Thyroid gland (tissue), 4 donors: ENCODE results near the gene MSL2. TPM values are rescaled to one million over a fixed set of nuclear protein-coding genes. Genes with fewer than 3 reads are reported as not detected.
"Not testable (repeated sequence)": the region's sequence is repeated elsewhere in the genome, so short reads cannot be mapped to it uniquely, and the experiment has no call there.

Source experiments
- DNase-seq, 2 donors: peaks; one replicate each; pipeline ENCODE4 v3.0.0-alpha.2; 2019
- H3K27ac ChIP-seq, 3 donors: fragments of 200-600 bp; sonication (generic); 1 replicate in 2 of 3; 2 replicates in 1 of 3; pipeline ENCODE4 v1.5.1; 2016 to 2019; ENCODE audit warnings: mild to moderate bottlenecking in 1 of 3, moderate library complexity in 1 of 3
- H3K27me3 ChIP-seq: fragments of 200-600 bp; sonication (generic); one replicate; pipeline ENCODE4 v1.5.1; 2019
- H3K36me3 ChIP-seq, 2 donors: fragments of 200-600 bp; sonication (generic); one replicate each; pipeline ENCODE4 v1.5.1; 2016 to 2019
- H3K4me1 ChIP-seq, 2 donors: fragments of 200-600 bp; sonication (generic); one replicate each; pipeline ENCODE4 v1.5.1; 2017 to 2019
- H3K4me3 ChIP-seq, 3 donors: fragments of 200-600 bp; sonication (generic); replicated peaks in 1 of 3; 1 replicate in 2 of 3; 2 replicates in 1 of 3; pipeline ENCODE4 v1.5.1; 2016; ENCODE audit warnings: mild to moderate bottlenecking in 1 of 3
- H3K9me3 ChIP-seq: fragments of 200-600 bp; sonication (generic); one replicate; pipeline ENCODE4 v1.5.1; 2017
- POLR2A ChIP-seq, 2 donors: fragments of 450-650 bp; IDR thresholded peaks; one replicate each; pipeline ENCODE4 v1.6.1; 2017; ENCODE audit warnings: antibody characterized with exemption in 2 of 2, mild to moderate bottlenecking in 2 of 2, moderate library complexity in 1 of 2
- WGBS, 2 donors: methylation state at CpG; one replicate each; pipeline ENCODE4 v1.1.5; 2017; 5-methylcytosine and 5-hydroxymethylcytosine counted together
- intact Hi-C: fragments of 100-400 bp; cut with DNase I; formaldehyde crosslinking; loops from one replicate; pipeline ENCODE4 v1.15.1; 2023
- total RNA-seq, 4 donors: library from RNA; depleted of rRNA; stranded (reverse); fragments of >200 nt; gene quantifications; one replicate each; pipeline ENCODE4 v1.2.3, GENCODE V29; 2016
- TF ChIP-seq, protein P1 (sequence below), 6 experiments: fragments of 200-600 bp in 3 of 6; fragments of 450-650 bp in 3 of 6; sonication (generic) in 3 of 6; IDR thresholded peaks; one replicate each; pipeline ENCODE4 v1.5.1; 2016 to 2019; ENCODE audit warnings: antibody characterized with exemption in 6 of 6, mild to moderate bottlenecking in 2 of 6, inconsistent platforms in 1 of 6, moderate library complexity in 1 of 6

Gene MSL2
- total RNA-seq, 4 donors from 2014 or later: 28.6 to 55.8 (median 44.4) TPM

DNA sequence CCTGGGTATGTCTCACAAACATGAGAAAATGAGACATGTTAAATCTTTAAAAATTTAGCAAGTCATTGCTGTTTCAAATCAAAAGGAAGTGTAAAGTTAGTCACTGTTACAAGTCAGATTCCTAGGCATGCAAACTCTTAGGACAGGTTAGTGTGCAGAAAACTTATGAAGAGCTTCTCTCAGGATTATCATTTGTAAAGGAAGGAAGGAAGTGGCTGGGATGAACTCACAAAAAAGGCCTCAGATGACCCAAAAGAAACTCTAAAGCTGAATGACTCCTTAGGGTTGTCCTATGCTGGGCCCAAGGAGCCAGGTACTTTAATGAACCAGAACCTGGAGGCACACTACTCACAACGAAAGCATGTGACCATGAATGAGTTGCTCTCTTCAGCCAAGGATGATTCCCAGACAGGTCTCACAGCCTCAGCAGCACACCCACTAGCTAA lies 25.0 kb downstream of the MSL2 start:
- Histone ChIP-seq H3K27ac (peak overlapping the region in 1 of 3 donors; percentile 3), H3K27me3 (no peaks in the 10 kb centered on the region), H3K36me3 (no peaks in the 10 kb centered on the region), H3K4me1 (peaks cover 27 to 34% of the 10 kb centered on the region in 2 donors), H3K9me3 (no peaks in the 10 kb centered on the region), H3K4me3 (no peak overlapping the region)
- intact Hi-C loops: no loop called here
- peak; percentile 26 to 30 for DNase-seq
- WGBS, 2 donors: 19 to 20% methylated on average over 1 of the region's 1 CpG
- TF ChIP-seq, protein P1, sequence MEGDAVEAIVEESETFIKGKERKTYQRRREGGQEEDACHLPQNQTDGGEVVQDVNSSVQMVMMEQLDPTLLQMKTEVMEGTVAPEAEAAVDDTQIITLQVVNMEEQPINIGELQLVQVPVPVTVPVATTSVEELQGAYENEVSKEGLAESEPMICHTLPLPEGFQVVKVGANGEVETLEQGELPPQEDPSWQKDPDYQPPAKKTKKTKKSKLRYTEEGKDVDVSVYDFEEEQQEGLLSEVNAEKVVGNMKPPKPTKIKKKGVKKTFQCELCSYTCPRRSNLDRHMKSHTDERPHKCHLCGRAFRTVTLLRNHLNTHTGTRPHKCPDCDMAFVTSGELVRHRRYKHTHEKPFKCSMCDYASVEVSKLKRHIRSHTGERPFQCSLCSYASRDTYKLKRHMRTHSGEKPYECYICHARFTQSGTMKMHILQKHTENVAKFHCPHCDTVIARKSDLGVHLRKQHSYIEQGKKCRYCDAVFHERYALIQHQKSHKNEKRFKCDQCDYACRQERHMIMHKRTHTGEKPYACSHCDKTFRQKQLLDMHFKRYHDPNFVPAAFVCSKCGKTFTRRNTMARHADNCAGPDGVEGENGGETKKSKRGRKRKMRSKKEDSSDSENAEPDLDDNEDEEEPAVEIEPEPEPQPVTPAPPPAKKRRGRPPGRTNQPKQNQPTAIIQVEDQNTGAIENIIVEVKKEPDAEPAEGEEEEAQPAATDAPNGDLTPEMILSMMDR (IDR thresholded peaks at IDR 0.05): no peak
- no peak for TF ChIP-seq POLR2A (IDR thresholded peaks at IDR 0.05)

DNA sequence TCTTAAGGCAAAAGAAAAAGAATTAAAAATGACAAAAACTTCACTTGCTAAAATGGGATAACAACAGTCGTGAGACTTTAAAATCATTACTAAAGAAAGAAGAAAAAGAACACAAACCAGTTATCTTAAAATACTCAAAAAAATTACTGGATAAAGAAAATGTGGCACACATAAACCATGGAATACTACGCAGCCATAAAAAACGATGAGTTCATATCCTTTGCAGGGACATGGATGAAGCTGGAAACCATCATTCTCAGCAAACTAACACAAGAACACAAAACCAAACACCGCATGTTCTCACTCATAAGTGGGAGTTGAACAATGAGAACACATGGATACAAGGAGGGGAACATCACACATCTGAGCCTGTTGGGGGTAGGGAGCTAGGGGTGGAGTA lies 27.9 kb downstream of the MSL2 start:
- 96 to 97% methylated on average over 4 of the region's 4 CpGs for WGBS, 2 donors
- H3K36me3 ChIP-seq, H3K27ac ChIP-seq, H3K27me3 ChIP-seq, DNase-seq, H3K4me3 ChIP-seq, H3K9me3 ChIP-seq, intact Hi-C loops: not testable (repeated sequence)
- peaks cover 33 to 37% of the 10 kb centered on the region in 2 donors for H3K4me1 ChIP-seq

DNA sequence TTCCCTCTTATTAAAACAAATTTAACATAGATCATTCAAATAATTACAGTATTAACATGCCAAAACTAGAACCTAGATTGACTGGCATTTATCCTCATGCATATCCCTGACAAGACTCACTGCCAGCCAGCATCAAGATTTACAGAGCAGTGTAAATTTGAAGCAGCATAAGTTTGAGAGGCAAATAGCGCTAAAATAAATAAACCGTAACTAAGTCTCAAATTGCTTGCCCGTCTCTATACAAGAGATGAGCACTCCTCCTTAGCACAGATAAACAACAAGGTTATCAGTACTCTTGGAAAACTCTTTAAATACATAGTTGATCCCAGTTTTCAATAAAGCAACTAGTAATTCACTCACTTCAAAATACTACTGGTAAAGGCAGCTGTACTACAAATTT lies 29.6 kb downstream of the MSL2 start:
- Histone ChIP-seq H3K9me3 (no peaks in the 10 kb centered on the region), H3K4me1 (peaks cover 34 to 37% of the 10 kb centered on the region in 2 donors), H3K4me3 (no peak overlapping the region), H3K27me3 (no peaks in the 10 kb centered on the region), H3K27ac (no peak overlapping the region), H3K36me3 (no peaks in the 10 kb centered on the region)
- WGBS, 2 donors: 29 to 60% methylated on average over 3 of the region's 3 CpGs
- intact Hi-C loops: no loop called here
- no peak for DNase-seq
- TF ChIP-seq, protein P1 (IDR thresholded peaks at IDR 0.05): no peak
- TF ChIP-seq POLR2A (IDR thresholded peaks at IDR 0.05): no peak

DNA sequence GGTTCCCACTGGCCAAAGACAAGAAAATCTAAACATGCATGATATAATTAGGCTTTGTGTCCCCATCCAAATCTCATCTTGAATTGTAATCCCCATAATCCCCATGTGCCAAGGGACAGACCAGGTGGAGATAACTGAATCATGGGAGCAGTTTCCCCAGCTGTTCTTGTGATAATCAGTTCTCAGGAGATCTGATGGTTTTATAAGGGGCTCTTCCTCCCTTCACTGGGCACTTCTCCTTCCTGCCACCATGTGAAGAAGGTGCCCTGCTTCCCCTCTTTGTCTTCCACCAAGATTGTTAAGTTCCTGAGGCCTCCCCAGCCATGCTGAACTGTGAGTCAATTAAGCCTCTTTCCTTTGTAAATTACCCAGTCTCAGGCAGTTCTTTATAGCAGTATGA lies 32.5 kb downstream of the MSL2 start:
- Histone ChIP-seq H3K27ac (peak overlapping the region in 1 of 3 donors; percentile 10), H3K4me1 (peaks cover 27 to 28% of the 10 kb centered on the region in 2 donors)
- DNase-seq, H3K4me3 ChIP-seq, H3K9me3 ChIP-seq, H3K27me3 ChIP-seq, intact Hi-C loops, H3K36me3 ChIP-seq: not testable (repeated sequence)

DNA sequence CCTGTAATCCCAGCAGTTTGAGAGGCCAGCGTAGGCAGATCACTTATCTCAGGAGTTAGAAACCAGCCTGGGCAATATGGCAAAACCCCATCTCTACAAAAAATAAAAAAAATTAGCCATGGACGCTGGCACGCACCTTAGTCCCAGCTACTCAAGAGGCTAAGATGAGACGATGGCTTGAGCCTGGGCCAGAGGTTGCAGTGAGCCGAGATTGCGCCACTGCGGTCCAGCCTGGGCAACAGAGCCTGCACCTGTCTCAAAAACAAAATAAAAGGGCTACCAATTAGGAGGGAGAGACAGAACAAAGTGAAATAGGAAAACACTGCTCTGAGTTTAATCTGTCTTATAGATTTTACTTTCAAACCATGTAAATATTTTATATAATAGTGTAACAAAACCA lies 33.8 kb downstream of the MSL2 start:
- Histone ChIP-seq H3K36me3 (no peaks in the 10 kb centered on the region), H3K9me3 (no peaks in the 10 kb centered on the region), H3K4me1 (peaks cover 27 to 28% of the 10 kb centered on the region in 2 donors), H3K27me3 (no peaks in the 10 kb centered on the region), H3K27ac (no peak overlapping the region), H3K4me3 (no peak overlapping the region)
- peak in 1 of 2 donors; percentile 17 for DNase-seq
- no peak for TF ChIP-seq POLR2A (IDR thresholded peaks at IDR 0.05)
- TF ChIP-seq, protein P1 (IDR thresholded peaks at IDR 0.05): no peak
- 81 to 82% methylated on average over 7 of the region's 7 CpGs for WGBS, 2 donors
- intact Hi-C loops: no loop called here

DNA sequence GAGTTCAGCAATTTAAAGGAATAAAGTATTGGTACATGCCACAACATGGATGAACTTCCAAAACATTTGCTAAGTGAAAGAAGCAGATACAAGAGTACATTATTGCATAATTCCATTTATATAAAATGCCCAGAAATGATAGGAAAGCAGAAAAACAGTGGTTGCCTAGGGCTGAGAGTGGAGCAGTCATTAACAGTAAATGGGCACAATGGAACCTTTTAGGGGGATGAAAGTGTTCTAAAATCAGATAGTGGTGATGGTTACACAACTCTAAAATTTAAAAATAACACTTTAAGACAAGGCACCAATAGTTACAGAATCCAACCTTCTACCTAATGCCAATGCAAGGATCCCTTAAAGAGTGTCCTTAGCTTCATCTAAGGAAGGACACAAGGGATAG lies 34.6 kb downstream of the MSL2 start:
- Histone ChIP-seq H3K27ac (no peak overlapping the region), H3K27me3 (no peaks in the 10 kb centered on the region), H3K36me3 (no peaks in the 10 kb centered on the region), H3K4me1 (peaks cover 19 to 25% of the 10 kb centered on the region in 2 donors), H3K9me3 (no peaks in the 10 kb centered on the region), H3K4me3 (no peak overlapping the region)
- no peak for DNase-seq
- no peak for TF ChIP-seq POLR2A (IDR thresholded peaks at IDR 0.05)
- TF ChIP-seq, protein P1 (IDR thresholded peaks at IDR 0.05): no peak
- intact Hi-C loops: no loop called here
